Measurements from ENCODE around the gene BNC2. TPM values are rescaled to one million over a fixed set of nuclear protein-coding genes. Genes with fewer than 3 reads are reported as not detected.
"Not testable (repeated sequence)": the region's sequence is repeated elsewhere in the genome, so short reads cannot be mapped to it uniquely, and the experiment has no call there.

The BNC2 gene
- total RNA-seq, 2 experiments from 2014 or later, result not detected

DNA sequence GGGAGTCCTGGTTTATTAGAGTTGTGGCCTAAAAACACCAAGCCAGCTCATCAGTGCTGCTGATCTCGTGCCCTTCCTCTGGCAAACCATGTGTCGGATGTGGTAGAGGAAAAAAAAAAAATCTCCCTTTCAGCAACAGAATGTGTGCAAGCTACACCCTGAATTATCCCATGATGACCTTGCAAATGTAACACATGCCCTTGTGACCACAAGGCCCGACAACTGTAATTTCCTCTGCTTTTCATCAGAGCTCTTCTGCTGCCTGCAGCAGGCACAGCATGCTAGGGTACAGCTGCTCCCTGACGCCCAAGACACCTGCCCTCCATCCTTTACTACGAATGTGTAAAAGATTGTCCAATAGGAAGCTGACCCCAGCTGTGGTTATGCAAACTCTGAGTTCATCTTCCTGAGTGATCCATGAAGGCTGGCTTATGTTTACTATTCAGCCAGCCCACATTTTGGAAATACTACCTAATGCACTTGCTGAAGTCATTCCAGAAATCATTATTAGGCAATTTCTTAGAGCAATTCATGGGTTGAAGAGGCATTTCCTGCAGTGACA is 14.6 kb upstream of the BNC2 start:
- peaks cover 5% of the 10 kb centered on the region for H3K4me1 Mint-ChIP-seq (ENCODE audit: low read depth)
- H3K27ac Mint-ChIP-seq, result no peak overlapping the region
- no peak for ATAC-seq
- H3K4me3 Mint-ChIP-seq, result no peak overlapping the region
- CTCF ChIA-PET, result no interaction called here
- no peaks in the 10 kb centered on the region for H3K36me3 Mint-ChIP-seq (ENCODE audit: low read depth)
- no peak for DNase-seq
- no peaks in the 10 kb centered on the region for H3K9me3 Mint-ChIP-seq (ENCODE audit: insufficient read depth)
- POLR2A ChIA-PET, result no interaction called here
- no peaks in the 10 kb centered on the region for H3K27me3 Mint-ChIP-seq (ENCODE audit: low read depth)

DNA sequence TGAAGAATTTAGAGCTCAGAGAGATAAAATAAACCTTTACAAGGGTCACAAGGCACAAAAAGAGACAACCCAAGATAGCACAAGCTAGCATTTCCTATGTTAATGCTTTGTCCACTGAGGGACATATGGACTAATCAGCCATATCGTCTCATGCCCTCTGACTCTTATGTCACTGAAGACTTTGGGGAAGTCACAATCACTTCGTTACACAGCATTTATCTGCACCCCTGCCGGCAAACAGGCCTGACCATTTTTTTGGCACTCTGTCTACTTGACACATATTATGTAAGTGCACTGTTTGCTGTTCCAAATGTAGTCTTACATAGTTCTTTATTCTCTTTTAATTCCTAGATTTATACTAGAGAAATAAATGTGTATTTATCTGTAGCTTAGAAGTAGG is 13.9 kb upstream of the BNC2 start:
- Mint-ChIP-seq H3K4me1 (ENCODE audit: low read depth) (peaks cover 5% of the 10 kb centered on the region), H3K27ac (no peak overlapping the region), H3K36me3 (ENCODE audit: low read depth) (no peaks in the 10 kb centered on the region), H3K9me3 (ENCODE audit: insufficient read depth) (no peaks in the 10 kb centered on the region), H3K27me3 (ENCODE audit: low read depth) (no peaks in the 10 kb centered on the region), H3K4me3 (no peak overlapping the region)
- ChIA-PET CTCF (no interaction called here), POLR2A (no interaction called here)
- no peak for ATAC-seq
- no peak for DNase-seq

DNA sequence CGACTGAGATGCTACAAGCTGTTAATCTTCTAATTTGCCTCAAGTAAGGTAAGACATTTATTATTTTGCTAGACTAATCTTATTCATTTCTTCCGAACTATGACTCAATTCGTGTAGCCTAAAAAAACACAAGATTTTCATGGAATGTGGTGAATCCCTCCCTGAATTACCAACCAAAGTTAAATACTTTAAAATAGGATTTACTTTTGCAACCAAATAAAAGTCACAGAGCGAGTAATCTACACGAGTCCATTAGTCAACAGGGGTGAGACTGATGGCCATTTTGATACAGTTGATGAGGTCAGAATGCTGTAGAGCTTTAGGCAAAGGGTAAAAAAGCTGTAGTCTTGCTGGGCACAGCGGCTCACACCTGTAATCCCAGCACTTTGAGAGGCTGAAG is 13.1 kb upstream of the BNC2 start:
- ChIA-PET POLR2A (no interaction called here), CTCF (no interaction called here)
- Mint-ChIP-seq H3K27ac (no peak overlapping the region), H3K9me3 (ENCODE audit: insufficient read depth) (no peaks in the 10 kb centered on the region), H3K4me1 (ENCODE audit: low read depth) (peaks cover 5% of the 10 kb centered on the region), H3K36me3 (ENCODE audit: low read depth) (no peaks in the 10 kb centered on the region), H3K27me3 (ENCODE audit: low read depth) (no peaks in the 10 kb centered on the region), H3K4me3 (no peak overlapping the region)
- ATAC-seq (no peak), DNase-seq (no peak)

DNA sequence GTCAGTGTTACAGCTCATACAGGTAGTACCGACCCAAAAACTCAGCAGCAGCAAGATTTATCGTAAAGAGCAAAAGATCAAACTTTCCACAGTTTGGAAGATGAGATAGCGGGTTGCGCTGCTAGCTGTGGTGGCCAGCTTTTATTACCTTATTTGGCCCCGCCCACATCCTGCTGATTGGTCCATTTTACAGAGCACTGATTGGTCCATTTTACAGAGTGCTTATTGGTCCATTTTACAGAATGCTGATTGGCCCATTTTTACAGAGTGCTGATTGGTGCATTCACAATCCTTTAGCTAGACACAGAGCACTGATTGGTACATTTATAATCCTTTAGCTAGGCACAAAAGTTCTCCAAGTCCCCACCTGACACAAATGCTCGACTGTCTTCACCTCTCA is 12.0 kb upstream of the BNC2 start:
- POLR2A ChIA-PET; CTCF ChIA-PET; H3K27me3 Mint-ChIP-seq (ENCODE audit: low read depth); ATAC-seq; H3K9me3 Mint-ChIP-seq (ENCODE audit: insufficient read depth); H3K36me3 Mint-ChIP-seq (ENCODE audit: low read depth); DNase-seq; H3K27ac Mint-ChIP-seq; H3K4me3 Mint-ChIP-seq; H3K4me1 Mint-ChIP-seq (ENCODE audit: low read depth): not testable (repeated sequence)

DNA sequence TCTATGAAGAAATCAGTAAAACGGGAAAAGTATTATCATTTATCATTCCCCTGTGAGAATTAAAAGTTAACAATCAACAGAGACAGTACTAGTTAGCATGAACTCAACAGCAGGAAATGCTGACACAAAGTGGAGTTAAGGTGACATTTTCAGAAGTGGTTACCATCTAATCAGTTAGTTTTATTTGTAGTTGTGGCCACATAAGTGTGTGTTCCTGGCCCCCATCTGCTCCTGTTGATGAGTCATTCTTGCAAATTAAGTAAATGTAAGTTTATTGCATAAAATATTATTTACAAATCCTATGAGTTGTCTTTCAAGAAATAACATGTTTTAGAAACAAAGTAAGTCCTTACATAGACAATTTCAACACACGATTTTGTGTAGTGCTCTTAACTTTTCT is 8.9 kb upstream of the BNC2 start:
- ChIA-PET POLR2A (no interaction called here), CTCF (no interaction called here)
- no peaks in the 10 kb centered on the region for H3K4me1 Mint-ChIP-seq (ENCODE audit: low read depth)
- H3K27me3 Mint-ChIP-seq (ENCODE audit: low read depth), result no peaks in the 10 kb centered on the region
- DNase-seq (no peak), ATAC-seq (no peak)
- H3K4me3 Mint-ChIP-seq, result no peak overlapping the region
- H3K27ac Mint-ChIP-seq, result no peak overlapping the region
- no peaks in the 10 kb centered on the region for H3K9me3 Mint-ChIP-seq (ENCODE audit: insufficient read depth)
- no peaks in the 10 kb centered on the region for H3K36me3 Mint-ChIP-seq (ENCODE audit: low read depth)

DNA sequence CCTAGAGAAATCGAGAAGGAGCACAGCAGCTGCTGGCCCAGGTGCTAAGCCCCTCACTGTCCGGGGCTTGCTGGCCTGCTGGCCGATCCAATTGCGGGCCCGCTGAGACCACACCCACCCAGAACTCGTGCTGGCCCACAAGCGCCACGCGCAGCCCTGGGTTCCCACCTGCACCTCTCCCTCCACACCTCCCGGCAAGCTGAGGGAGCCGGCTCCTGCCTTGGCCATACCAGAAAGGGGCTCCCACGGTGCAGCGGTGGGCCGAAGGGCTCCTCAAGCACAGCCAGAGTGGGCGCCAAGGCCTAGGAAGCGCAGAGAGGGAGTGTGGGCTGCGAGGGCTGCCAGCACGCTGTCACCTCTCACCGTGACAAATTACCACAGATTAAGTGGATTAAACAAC is 6.8 kb upstream of the BNC2 start:
- no peaks in the 10 kb centered on the region for H3K4me1 Mint-ChIP-seq (ENCODE audit: low read depth)
- no peaks in the 10 kb centered on the region for H3K36me3 Mint-ChIP-seq (ENCODE audit: low read depth)
- POLR2A ChIA-PET, result no interaction called here
- H3K4me3 Mint-ChIP-seq, result no peak overlapping the region
- DNase-seq (no peak), ATAC-seq (no peak)
- no peaks in the 10 kb centered on the region for H3K9me3 Mint-ChIP-seq (ENCODE audit: insufficient read depth)
- peaks cover 10% of the 10 kb centered on the region for H3K27me3 Mint-ChIP-seq (ENCODE audit: low read depth)
- CTCF ChIA-PET, result no interaction called here
- H3K27ac Mint-ChIP-seq, result no peak overlapping the region

DNA sequence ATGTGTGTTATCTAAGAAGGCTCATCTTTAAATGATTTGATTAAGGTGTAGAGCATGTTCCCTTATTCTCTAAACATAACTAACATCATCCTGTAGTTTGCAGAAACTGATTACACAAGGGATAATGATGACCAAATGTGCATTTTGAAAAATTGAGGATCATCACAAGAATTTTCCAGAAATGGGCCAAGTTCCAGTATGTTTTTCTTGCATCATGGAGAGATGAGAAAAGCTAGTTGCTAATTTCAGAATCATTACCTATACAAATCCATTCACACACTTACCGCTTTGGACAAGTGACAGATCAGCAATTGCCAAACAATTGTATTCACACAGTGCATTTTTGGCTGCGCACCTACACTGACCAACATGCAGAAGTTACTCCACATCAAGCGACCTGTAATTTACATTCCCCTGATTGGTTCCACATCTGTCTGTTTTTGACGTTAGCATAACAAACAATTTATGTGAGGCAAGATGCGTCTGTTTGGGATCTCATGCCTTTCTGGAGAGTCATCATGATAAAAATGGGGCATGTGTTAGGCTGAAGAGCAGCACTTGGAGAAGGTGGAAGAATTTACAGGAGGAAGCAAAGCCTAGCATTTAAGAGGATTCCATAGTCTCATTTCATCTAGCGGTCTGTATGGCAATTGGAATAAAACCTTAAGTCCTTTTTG is 2.8 kb upstream of the BNC2 start:
- DNase-seq, result no peak
- peaks cover 7% of the 10 kb centered on the region for H3K4me1 Mint-ChIP-seq (ENCODE audit: low read depth)
- ChIA-PET POLR2A (no interaction called here), CTCF (no interaction called here)
- ATAC-seq, result no peak
- H3K4me3 Mint-ChIP-seq, result no peak overlapping the region
- peaks cover 34% of the 10 kb centered on the region for H3K27me3 Mint-ChIP-seq (ENCODE audit: low read depth)
- no peaks in the 10 kb centered on the region for H3K9me3 Mint-ChIP-seq (ENCODE audit: insufficient read depth)
- no peaks in the 10 kb centered on the region for H3K36me3 Mint-ChIP-seq (ENCODE audit: low read depth)
- no peak overlapping the region for H3K27ac Mint-ChIP-seq

DNA sequence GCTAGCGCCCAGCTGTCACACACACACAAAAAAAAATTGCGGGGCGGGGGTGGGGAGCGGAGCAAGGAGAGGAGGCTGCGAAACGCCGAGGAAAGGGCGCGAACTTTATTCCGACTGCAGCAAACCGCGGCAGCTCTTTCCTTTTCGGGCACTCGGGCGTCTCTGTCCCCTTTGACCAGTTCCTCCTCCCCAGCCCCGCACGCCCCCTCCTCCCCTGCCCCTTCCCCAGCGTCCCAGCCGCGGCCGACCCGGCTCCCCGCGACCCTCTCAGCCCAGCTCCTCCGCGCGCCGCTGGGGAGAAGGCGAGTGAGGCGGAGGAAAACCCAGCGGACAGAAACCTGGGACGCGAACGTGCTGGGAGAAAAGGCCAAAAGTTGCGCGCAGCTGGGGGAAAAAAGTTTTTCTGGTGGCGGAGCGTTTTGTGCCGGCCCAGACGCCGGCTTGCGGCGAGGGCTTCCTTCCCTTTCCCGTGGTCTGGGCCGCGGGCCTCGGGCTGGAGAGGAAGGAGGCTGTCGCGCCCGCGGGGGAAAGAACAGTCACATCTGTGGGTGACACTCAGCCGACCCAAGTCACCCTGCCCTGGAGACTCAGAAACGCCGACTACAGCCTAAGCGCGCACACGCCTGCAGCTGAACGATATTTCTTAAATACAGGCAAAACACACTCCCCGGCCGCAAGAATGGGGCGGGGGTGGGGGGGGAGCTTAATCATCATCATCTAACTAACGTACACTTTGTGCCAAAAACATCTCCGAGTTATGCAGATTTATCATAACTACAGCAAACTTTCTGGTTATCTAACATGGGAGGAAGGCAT is 1.1 kb upstream of the BNC2 start:
- Mint-ChIP-seq H3K27me3 (ENCODE audit: low read depth) (peaks cover 40% of the 10 kb centered on the region), H3K4me1 (ENCODE audit: low read depth) (peaks cover 7% of the 10 kb centered on the region), H3K36me3 (ENCODE audit: low read depth) (no peaks in the 10 kb centered on the region), H3K27ac (no peak overlapping the region), H3K4me3 (peak overlapping the region; percentile 65), H3K9me3 (ENCODE audit: insufficient read depth) (no peaks in the 10 kb centered on the region)
- CTCF ChIA-PET, result no interaction called here
- DNase-seq, result peak; percentile 26
- peak; percentile 30 for ATAC-seq
- POLR2A ChIA-PET, result no interaction called here

DNA sequence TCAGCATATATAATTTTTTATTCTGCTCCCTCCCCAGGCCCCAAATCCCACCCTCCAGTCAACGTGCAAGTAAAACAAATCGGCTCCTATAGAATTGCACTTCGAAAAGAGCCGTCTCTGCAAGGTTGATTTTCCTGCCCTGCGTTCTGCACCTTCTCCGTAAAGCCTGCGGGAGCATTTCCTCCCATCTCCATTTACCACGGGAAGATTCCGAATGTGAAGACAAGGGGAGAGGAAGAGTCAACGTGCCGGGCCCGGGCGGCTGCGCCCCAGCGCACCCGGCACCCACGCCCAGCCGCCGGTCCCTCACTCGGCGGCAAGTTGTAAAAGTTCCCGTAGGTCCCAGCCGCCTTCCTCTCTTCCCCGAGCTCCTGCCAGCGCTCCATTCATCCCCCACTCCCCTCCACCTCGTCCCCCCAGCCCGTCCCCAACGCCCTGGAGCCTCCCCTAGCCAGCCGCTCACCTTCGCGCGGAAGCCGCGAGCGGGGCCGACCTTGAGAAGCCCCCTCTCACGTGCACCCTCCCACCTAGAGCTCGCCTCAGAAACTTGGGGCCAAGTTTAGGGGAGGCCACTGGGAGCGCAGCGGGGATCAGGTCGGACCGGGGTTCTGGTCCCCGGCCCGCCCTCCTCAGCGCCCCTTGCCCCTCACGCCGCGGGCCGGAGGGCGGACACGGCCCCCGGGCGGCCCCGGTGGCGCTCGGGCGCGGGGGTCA is 431 bp downstream of the BNC2 start:
- CTCF ChIA-PET, result no interaction called here
- POLR2A ChIA-PET, result no interaction called here
- no peak for DNase-seq
- peaks cover 40% of the 10 kb centered on the region for H3K27me3 Mint-ChIP-seq (ENCODE audit: low read depth)
- H3K36me3 Mint-ChIP-seq (ENCODE audit: low read depth), result no peaks in the 10 kb centered on the region
- H3K4me3 Mint-ChIP-seq, result no peak overlapping the region
- H3K9me3 Mint-ChIP-seq (ENCODE audit: insufficient read depth), result no peaks in the 10 kb centered on the region
- no peak for ATAC-seq
- peaks cover 7% of the 10 kb centered on the region for H3K4me1 Mint-ChIP-seq (ENCODE audit: low read depth)
- no peak overlapping the region for H3K27ac Mint-ChIP-seq

DNA sequence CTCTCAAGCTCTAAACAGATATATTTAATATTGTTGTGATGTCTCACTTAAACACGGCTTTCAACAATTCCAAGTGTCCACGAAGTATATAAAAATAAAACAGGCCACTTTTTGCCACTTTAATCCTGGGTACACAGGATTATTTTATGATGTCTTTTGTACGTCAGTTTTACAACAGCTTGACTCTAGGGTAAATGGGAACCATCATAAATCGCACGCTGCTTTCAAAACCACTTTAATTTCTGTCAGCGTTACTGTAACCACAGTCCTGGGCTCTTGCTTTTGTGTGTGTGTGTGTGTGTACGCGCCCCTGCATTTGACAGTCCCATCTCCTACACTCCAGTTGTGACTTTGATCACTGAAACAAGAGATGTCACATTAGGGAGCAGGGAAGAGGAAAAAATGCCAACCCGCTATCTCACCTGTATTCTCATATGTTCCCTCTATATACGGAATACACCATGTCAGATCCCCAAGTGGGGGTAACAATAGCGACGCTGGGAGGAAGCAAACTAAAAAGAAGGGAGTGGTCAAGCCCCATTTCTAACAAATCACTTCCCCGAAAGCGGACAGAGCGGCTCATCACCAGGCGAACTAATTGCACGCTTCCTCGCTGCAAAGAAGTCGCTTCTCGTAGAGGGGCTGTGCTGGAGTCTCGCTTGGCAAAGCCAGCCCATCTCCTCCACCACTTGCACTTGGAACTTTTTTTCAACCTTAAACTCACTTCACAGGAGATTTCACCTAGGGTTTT is 1.2 kb downstream of the BNC2 start:
- ATAC-seq (no peak), DNase-seq (no peak)
- Mint-ChIP-seq H3K4me3 (no peak overlapping the region), H3K27me3 (ENCODE audit: low read depth) (peaks cover 42% of the 10 kb centered on the region), H3K4me1 (ENCODE audit: low read depth) (peaks cover 7% of the 10 kb centered on the region), H3K9me3 (ENCODE audit: insufficient read depth) (no peaks in the 10 kb centered on the region), H3K36me3 (ENCODE audit: low read depth) (no peaks in the 10 kb centered on the region), H3K27ac (no peak overlapping the region)
- ChIA-PET CTCF (no interaction called here), POLR2A (no interaction called here)

DNA sequence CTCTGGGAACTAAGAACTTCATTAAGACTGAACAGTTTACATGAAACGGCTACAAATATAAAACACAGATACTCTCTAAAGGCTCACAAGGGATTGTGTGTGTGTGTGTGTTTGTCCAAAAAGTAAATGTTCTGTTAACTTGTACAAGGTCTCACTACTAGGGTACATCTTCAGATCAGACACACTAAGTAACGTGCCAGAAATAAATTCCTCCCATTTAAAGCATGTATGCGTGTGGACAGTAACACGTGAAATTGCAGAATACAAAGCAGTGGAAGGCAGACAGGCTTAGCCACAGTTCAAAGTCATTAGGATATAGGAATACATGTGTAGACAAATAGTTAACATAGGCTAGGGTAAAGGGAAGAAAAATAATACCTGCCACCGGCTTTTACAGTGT is 1.8 kb downstream of the BNC2 start:
- ChIA-PET CTCF (no interaction called here), POLR2A (no interaction called here)
- DNase-seq (no peak), ATAC-seq (no peak)
- Mint-ChIP-seq H3K36me3 (ENCODE audit: low read depth) (no peaks in the 10 kb centered on the region), H3K27me3 (ENCODE audit: low read depth) (peaks cover 42% of the 10 kb centered on the region), H3K4me3 (no peak overlapping the region), H3K9me3 (ENCODE audit: insufficient read depth) (no peaks in the 10 kb centered on the region), H3K27ac (no peak overlapping the region), H3K4me1 (ENCODE audit: low read depth) (peaks cover 7% of the 10 kb centered on the region)

All from activated CD8-positive, alpha-beta T cell treated with anti-CD3 and anti-CD28 coated beads, Interleukin-2, amount 10 ng/mL, durations not matched to agents 7 days and 5 days (primary cell).